Measurements from ENCODE around the gene ZNF789.
"Not testable (repeated sequence)": the region's sequence is repeated elsewhere in the genome, so short reads cannot be mapped to it uniquely, and the experiment has no call there.

Gene ZNF789

DNA sequence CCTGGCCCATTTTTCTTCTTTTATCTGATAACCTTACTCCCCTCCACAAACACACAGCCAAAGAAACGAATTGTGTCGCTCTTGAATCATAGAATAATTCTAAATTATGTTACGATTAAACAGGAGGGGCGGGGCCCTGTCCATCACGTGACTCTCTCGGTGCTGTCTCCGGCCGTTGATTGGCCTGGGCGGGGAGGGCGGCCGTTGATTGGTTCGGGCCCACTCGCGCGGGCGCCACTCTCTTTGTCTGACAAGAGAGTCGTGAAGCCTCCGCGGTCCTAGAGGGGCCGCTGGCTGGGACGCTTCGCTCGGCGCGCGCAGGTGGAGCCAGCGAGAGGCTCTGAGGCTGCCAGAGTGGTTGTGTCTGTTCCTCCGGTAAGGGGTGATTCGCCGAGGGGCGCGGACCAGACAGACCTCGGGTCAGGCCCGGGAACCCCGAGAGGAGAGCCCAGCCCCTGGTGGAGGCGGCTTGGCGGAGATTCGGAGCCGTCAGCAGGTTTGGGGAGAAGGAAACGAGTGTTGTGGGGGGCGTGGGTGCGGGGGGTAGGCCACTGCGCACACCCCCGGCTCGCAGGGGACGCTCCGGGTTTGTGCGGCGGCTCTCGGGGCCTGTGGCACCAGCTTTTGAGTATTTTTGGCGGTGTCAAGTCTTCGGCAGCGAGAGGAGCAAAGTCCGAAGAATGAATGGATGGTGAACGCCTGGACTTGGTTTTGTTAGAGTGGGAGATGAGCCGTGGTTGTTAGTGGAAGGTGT is at the start of gene ZNF789:
Gene ZNF789 (plus strand): TSS at position 330 of the 754 bp plus-strand sequence. CDS start 3,567 bp downstream, outside the sequence.
- peak; percentile 83 for DNase-seq

DNA sequence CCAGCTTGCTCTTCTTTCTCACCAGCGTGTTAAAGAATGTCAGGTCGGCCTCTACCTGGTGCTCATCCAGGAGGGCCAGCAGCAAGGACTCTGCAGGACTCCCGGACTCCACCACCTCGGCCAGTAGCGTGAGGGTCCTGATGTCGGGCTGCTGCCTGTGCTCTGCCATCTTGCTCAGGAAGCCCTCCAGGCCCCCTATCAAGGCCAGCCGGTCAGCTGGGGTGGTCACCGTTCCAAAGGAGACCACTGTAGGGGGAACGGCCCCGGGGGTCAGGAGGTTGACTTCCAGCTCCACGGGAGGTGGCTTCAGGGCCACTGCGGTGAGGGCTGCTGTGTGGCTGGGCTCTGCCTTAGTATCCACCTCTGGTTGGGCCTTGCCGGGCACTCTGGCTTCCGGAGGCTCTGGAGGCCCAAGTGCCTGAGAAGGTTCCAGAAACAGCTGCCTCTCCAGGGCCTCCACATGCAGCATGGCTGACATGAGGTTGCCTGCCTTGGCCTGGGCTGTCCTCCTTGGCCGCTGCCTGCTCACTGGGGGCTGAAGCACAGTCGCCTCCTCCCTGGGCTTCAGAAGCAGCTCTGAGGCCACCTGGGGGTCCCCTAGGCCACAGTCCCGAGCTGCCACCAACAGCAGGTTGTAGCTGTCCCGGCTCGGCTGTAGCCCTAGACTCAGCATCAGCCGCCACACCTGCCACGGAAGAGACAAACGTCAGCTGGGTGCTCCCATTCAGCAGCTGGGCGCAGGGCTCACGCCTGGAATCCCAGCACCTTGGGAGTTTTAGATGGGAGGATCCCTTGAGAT is 47.6 kb upstream of the ZNF789 start:
- no peak for DNase-seq

DNA sequence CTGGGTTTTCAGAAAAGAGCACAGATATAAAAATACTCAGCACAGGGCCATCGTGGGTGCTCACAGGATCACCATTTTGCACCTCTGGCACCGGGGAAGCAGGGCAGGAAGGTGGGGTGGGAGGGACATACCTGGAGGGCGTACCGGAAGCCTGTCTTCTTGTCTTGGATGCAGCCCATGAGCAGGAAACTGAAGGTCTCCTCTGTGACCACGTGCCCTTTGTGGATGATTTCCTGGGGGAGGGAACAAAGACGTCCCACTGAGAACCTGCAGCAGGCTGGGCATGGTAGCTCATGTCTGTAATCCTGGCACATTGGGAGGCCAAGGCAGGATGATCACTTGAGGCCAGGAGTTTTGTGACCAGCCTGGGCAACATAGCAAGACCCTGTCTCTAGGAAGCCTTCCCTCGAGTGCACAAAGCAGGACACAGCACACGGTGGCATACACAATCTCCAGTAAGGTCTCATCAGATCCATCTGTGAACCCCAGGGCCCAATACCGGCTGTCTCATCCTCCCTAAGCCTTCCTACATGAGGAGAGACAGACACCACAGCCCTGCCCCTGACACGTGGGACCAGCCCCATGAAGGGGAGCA is 43.6 kb upstream of the ZNF789 start:
- no peak for DNase-seq

DNA sequence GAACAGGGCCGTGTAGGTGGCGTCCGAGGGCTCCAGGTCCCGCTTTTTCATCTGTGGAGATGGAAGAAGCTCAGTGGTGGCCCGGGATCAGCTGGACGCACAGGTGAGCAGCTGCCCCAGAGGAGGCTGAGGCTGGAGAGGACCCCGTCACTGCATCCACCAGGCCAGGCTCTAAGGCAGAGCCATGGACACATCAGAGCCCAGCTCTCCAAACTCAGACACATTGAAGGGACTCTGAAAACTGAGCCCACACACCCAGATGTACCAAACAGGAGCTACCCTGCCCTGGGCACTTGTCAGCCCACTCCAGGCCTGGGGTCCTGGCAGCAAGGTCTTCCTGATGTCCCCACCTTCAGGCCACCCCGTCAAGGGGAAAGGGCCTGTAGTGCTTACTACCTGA is 42.9 kb upstream of the ZNF789 start:
- no peak for DNase-seq

DNA sequence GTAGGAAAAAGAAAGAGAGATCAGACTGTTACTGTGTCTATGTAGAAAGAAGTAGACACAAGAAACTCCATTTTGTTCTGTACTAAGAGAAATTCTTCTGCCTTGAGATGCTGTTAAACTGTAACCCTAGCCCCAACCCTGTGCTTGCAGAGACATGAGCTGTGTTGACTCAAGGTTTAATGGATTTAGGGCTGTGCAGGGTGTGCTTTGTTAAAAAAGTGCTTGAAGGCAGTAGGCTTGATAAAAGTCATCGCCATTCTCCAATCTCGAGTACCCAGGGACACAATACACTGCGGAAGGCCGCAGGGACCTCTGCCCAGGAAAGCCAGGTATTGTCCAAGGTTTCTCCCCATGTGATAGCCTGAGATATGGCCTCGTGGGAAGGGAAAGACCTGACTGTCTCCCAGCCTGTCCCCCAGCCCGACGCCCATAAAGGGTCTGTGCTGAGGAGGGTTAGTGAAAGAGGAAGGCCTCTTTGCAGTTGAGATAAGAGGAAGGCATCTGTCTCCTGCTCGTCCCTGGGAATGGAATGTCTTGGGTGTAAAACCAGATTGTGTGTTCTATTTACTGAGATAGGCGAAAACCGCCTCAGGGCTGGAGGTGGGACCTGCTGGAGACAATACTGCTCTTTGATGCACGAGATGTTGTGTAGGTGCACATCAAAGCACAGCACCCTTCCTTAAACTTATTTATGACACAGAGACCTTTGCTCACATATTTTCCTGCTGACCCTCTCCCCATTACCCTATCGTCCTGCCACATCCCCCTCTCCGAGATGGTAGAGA is 40.7 kb upstream of the ZNF789 start:
- DNase-seq: not testable (repeated sequence)

DNA sequence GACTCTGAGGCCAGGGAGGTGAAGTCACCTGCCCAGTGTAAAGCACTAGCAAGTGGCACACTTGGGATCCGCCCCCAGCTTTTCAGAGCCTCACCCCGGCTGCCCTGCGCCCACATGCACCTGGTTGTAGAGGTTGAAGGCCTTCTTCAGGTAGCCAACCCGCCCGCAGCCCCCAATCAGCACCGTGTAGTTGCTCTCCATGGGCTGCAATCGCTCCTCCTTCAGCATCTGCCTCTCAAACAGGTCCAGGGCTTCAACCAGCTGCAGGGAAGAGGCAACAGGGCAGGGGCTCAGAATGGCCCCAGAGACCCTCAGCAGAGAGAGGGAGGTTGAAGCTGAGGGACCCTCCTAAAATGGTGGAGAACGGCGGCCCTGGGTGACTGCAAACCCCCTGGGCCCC is 39.5 kb upstream of the ZNF789 start:
- DNase-seq: no peak

DNA sequence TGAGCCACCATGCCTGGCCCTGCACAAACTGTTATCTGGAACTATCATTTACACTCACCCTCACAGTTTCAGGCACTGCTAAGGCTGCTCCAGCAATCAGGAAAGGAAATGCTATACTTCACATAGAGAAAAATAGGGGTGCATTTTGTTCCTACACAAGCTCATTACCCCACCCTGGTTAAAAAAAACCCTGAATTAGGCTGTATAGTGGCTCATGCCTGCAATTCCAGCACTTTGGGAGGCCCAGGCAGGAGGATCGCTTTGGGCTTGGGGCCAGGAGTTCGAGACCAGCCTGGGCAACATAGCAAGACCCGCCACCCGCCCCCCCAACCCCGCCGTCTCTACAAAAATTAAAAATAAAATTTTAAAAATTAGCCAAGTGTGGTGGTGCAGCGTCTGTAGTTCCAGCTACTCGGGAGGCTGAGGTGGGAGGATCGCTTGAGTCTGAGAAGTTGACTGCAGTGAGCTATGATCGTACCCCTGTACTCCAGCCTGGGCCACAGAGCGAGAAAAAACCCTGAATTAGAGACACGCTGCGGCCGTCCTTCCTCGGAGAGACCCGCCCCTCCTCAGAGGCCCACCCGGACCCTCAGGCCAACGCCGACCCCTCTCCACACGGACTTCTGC is 34.6 kb upstream of the ZNF789 start:
- DNase-seq: no peak

DNA sequence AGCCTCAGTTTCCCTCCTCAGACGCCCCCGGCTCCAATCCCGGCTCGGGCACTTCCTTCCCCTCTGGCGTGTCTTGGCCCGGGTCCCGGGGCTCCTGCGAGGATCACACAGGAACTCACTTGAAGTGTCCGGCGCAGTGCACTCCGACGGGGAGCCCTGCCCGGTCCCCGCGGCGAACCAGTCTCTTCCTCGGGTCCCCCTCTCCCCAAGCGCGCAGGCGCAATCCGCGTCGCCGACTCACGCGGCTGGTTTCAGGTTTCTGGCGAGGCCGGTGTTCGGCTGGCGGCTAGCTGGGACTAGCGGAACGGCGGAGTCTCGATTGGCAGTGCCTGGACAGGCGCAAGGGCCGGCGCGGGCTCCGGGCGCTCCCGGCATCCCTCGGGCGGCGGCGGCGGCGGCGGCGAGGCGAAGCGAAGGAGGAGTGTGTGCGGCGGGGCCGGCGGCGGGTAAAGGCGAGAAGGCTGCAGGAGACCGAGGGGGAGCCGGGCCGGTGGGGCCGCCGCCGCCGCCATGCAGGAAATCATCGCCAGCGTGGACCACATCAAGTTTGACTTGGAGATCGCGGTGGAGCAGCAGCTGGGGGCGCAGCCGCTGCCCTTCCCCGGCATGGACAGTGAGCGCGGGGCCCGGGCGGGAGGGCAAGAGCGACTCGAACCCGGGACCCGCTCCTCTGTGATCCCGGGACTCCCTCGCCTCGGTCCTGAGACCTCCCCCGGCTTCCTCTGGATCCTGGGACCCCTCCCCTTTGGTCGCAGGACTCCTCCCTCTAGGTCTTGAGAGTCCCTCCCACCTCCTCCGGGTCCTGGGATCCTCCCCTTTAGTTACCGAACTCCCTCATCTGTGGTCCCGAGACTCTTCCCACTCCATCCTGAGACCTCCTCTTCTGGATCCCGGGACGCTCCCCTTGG is 33.9 kb upstream of the ZNF789 start, which contains the start of the genes CPSF4 and PTCD1:
Gene CPSF4 (plus strand): TSS at position 371 of the 908 bp plus-strand sequence. CDS start 140 bp downstream, at position 511.
Gene PTCD1 (minus strand): TSS at position 226 of the 908 bp plus-strand sequence. CDS start 3,556 bp downstream, outside the sequence.
- DNase-seq: peak; percentile 60

DNA sequence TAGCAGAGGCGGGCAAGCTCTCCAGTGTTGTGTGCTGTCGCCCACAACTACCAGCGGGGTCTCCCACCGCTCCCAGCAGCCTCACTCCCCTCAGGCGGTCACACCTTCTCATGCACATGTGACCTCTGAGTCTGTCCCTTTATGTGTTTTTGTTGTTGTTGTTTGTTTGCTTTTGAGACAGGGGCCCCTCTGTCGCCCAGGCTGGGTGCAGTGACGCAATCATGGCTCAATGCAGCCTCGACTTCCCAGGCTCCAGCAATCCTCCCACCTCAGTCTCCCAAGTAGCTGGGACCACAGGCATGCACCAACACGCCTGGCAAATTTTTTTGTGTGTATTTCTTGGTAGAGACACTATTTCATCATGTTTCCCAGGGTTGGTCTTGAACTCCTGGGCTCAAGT is 32.5 kb upstream of the ZNF789 start:
- no peak for DNase-seq

DNA sequence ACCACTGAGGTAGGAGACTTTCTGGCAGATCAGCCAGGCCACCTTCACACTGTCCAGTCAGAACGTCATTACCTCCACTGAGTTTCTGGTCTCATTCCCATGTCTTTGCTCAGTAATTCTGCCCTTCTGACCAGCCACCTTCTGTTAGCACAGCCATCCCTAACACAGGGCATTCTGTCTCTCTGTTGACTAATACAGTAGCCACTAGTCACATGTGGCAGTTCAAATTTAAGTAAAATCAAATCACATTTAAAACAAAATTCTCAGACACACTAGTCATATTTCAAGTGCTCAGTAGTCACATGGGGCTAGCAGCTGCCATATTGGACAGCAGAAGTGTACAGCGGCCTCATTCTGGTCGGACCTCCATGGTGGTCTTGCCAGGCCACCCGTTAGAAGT is 26.6 kb upstream of the ZNF789 start:
- no peak for DNase-seq

DNA sequence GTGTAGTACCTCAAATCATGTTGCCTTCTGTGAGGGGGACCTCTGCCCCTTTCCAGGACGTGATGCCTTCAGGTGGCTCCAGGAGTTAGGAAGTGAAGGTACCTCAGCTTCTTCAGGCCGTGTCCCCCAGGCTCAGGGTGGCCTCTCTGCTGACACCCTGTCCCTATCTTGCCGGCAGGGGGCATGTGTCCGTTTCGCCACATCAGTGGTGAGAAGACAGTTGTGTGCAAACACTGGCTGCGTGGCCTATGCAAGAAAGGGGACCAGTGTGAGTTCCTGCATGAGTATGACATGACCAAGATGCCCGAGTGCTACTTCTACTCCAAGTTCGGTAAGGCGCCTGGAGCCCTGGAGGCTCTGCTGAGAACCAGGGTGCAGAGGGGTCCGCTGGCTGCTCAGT is 24.7 kb upstream of the ZNF789 start:
- DNase-seq: no peak

DNA sequence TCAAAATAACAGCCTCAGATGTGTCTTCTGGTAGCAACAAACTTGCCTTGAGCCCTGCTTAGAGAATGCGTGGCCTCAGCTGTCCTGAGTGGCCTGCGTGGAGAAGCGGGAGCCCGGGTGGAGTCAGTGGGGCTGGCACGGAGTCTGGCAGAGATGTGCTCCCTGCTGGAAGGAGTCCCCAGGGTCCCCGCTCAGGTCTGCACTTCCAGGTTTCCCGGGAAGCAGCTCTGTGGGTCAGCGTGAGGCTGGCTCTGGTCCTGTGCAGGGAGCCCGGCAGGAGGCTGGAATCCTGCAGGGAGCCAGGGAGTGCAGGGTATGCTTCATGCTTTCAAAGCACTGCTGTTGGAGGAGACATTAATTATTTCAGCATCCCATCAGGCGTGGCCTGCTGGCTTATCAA is 23.8 kb upstream of the ZNF789 start:
- DNase-seq: no peak

DNA sequence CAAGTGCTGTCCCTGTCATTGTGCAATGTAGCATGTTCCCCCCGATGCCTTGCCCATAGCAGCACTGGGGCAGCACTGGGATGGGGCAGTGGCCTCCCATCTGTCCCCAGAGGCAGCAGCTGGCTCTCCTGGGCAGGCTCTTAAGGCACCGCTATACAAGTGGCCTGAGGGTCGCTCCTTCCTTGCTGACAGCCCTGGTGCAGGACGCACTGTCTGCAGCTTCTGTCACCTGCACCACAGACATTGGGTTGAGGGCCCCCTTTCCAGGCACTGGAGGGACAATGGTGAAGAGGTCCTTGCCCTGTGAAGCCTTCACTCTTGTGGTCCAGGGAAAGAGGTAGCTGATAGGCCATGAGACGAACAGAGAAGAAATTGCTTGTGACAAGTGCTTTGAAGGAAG is 23.4 kb upstream of the ZNF789 start:
- DNase-seq: no peak

DNA sequence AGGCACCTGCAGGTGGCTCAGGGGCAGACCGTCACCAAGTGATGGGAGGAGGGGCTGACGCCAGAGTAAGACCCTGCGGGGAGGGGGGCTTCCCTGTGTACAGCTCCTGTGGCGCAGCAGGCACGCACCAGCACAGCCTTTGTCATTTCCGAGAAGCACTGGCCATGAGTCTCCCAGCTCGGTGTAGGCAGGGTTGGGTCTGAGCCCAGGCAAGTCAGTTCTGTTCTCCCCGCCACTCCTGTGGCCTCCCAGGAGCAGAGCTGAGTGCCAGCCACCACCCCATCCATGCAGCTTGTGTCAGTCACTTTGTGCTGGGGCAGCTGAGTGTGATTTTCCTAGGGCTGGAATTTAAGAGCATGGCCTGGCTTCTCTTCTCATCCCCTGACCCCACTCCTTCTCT is 20.8 kb upstream of the ZNF789 start:
- DNase-seq: no peak

DNA sequence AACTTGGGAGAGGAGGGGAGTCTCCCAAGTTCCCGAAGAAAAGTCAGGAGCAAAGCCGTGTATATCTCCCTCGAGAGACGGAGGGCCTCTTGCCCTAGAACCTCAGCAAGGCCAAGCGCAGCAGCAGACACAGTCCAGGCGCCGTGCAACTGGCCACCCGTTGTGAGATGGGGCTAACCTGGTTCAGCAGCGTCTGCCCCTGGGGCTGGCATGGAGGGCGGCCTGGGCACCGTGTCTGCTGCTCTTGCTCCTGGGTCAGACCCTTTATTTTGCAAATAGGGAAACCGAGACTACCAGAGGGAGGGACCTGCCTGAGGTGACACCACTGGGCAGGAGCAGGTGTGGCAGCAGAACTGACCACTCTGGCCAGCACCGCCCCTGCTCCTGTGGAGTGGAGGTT is 20.1 kb upstream of the ZNF789 start:
- no peak for DNase-seq

DNA sequence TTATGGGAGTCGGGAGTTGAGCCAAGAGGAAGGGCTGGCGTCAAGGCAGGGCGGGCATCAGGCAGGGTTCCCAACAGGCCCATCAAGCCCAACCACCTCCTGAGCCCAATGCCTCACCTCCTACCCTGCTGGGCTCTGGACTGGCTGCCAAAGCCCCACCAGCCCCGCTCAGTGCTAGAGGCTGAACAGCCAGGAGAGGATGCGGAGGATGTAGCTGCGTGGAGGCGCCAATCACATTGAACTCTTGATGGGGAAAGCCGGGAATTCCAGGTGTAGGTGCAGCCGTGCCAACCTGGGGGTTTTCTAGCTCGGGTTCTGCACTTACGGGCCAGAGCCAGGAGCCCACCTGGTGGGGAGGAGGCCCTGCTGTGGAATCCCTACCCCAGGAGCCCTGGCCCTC is 19.6 kb upstream of the ZNF789 start:
- DNase-seq: no peak

DNA sequence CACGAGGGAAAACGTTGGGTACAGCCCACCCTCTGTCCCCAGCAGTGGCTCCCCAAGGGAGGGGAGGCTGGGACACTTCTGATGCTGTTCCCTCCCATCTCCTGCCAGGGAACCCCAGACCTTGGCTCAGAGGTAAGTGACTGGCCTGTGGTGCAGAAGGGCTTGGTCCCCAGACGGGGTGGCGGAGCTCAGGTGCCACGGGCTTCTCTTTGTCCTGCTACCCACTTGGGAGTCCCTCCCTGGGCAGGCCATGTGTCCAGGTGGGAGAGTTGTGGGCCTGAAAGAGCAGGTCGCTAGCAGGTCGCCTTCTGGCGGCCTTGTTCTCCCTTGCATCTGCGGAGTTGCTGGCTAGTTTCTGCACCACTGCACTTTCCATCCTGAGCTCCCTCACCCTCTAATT is 16.8 kb upstream of the ZNF789 start:
- no peak for DNase-seq

DNA sequence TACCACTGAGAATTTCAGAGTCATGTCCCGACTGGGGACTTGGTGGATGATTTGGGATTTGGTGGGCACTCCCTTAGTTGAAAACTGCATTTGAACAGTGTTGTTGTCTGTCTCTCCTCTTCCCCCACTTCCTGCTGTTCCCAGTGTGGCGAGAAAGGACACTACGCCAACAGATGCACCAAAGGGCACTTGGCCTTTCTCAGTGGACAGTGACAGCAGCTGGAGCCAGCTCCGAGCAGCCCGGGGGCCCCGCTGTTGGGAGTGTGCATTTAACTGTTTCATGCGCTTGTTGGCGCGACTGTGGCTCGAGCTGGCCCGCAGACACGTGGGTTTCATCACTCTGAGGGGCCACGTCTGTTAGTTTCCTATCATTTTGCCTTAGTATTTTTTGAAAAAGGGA is 16.4 kb upstream of the ZNF789 start:
- no peak for DNase-seq

DNA sequence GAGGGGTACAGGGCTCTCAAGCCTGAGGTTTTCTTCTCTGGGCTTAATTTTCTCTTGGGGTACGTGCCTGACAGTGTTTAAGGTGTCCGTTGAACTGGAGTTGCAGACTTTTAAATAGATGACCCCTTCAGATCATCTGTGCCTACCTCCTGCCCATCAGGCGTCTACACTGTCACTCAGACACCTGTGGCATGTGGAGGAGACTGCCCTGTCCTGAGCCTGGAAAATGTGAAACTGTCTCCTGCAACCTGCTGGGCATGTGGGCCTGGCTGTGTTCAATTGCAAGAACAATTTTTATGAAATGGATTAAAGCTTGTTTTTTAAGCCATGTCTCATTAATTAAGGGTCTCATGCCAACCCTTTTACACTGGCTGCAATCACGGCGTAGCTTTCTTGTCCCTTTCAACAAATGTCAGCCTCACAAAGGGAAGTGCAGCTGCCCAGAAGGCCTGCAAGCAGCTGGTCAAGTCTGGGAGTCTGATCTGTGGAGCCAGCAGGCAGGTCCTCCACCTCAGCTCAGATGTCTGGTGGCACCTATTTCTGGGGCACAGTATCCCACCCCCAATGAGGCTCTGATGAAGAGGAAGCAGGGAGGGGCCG is 15.5 kb upstream of the ZNF789 start:
- no peak for DNase-seq

DNA sequence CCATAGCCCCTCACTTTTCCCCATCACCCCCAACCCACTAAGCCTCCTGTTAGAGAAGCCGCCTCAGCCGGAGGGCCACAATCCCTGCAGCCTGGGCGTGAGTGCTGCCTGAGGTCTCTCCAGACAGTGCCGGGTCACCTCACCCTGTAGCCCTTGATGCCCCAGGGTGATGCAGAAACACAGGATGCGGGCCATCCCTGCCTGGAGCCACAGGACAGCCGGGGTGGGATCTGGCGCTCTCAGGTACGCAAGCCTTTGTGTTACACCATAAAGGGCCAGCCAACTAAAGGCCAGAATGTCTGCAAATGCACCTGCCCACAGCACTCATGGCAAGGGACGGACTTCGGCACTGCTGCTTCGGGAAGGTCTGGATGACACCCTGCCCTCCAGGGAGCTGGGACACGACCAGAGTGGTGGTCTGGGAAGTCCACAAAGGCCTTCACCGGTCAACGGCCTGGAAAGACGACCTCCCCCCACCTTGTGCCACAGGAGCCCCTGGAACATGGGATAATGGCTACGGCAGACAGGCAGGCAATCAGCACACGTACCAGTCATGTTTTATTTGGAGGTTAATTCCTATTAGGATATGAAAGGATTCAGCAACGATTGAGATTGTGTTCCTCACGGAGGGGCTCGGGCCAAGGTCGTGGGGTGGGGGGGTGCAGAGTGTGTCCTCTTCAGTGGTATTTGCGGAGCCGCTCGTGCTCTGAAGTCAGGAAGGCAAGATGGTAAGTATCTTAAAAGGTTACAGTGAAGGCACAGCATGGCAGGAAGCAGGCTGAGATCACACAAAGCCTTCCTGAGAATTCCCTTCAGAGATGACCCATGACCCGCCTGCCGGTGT is 14.8 kb upstream of the ZNF789 start:
- DNase-seq: no peak
